Liver (tissue), 9 donors: ENCODE data around the gene PHYKPL. TPM values are rescaled to one million over a fixed set of nuclear protein-coding genes. Genes with fewer than 3 reads are reported as not detected.
A peak's percentile ranks its signal among the peaks of the same experiment; 100 is the strongest.

Source experiments
- DNase-seq: peaks from one replicate; pipeline ENCODE4 v3.0.0-alpha.2; 2017; ENCODE audit warnings: low spot score
- H3K27ac ChIP-seq, 2 donors: one replicate each; pipeline ENCODE4 v1.7.0; 2013; ENCODE audit warnings: inconsistent platforms in 2 of 2, low read length in 2 of 2, control low read depth in 1 of 2, low read depth in 1 of 2, mild to moderate bottlenecking in 1 of 2
- H3K27me3 ChIP-seq, 4 donors: one replicate each; pipeline versions ENCODE4 v1.6.1 to v1.7.0; 2013; ENCODE audit warnings: low read length in 3 of 4, inconsistent platforms in 1 of 4, mild to moderate bottlenecking in 1 of 4, moderate library complexity in 1 of 4; ENCODE audit not compliant: control insufficient read depth in 4 of 4, insufficient read depth in 4 of 4
- H3K36me3 ChIP-seq, 4 donors: one replicate each; pipeline versions ENCODE4 v1.6.1 to v1.7.0; 2013; ENCODE audit warnings: low read length in 3 of 4, mild to moderate bottlenecking in 3 of 4, low read depth in 1 of 4, moderate library complexity in 1 of 4; ENCODE audit not compliant: control insufficient read depth in 4 of 4, insufficient read depth in 3 of 4
- H3K4me1 ChIP-seq, 4 donors: one replicate each; pipeline versions ENCODE4 v1.6.1 to v1.7.0; 2013; ENCODE audit warnings: low read length in 3 of 4, mild to moderate bottlenecking in 3 of 4, moderate library complexity in 1 of 4; ENCODE audit not compliant: control insufficient read depth in 4 of 4, insufficient read depth in 4 of 4
- H3K4me3 ChIP-seq, 3 donors: one replicate each; pipeline versions ENCODE4 v1.6.1 to v1.7.0; 2013; ENCODE audit warnings: low read length in 3 of 3, control low read depth in 1 of 3, low read depth in 1 of 3, mild to moderate bottlenecking in 1 of 3
- H3K9ac ChIP-seq, 2 donors: one replicate each; pipeline ENCODE4 v1.7.0; 2013; ENCODE audit warnings: low read length in 2 of 2, mild to moderate bottlenecking in 2 of 2, moderate library complexity in 2 of 2, control low read depth in 1 of 2, low read depth in 1 of 2
- H3K9me3 ChIP-seq, 4 donors: one replicate each; pipeline versions ENCODE4 v1.6.1 to v1.7.0; 2013; ENCODE audit warnings: low read length in 3 of 4; ENCODE audit not compliant: control insufficient read depth in 4 of 4
- EGR1 ChIP-seq, 2 donors: IDR thresholded peaks; 2 replicates each; pipeline ENCODE4 v1.6.1; 2016 to 2018; ENCODE audit warnings: antibody characterized with exemption in 2 of 2, low read depth in 2 of 2
- FOXA1 ChIP-seq: IDR thresholded peaks from 2 replicates; pipeline ENCODE4 v1.6.1; 2016; ENCODE audit warnings: antibody characterized with exemption
- FOXA2 ChIP-seq: IDR thresholded peaks from 2 replicates; pipeline ENCODE4 v1.6.1; 2016; ENCODE audit warnings: antibody characterized with exemption
- GABPA ChIP-seq, 2 donors: IDR thresholded peaks in 1 of 2; conservative IDR thresholded peaks in 1 of 2; 2 replicates each; pipeline ENCODE4 v1.6.1; 2016; ENCODE audit warnings: antibody characterized with exemption in 2 of 2, mild to moderate bottlenecking in 1 of 2, moderate library complexity in 1 of 2
- HNF4A ChIP-seq, 2 donors: conservative IDR thresholded peaks; 2 replicates each; pipeline ENCODE4 v1.6.1; 2016; ENCODE audit warnings: antibody characterized with exemption in 2 of 2, mild to moderate bottlenecking in 2 of 2
- HNF4G ChIP-seq: IDR thresholded peaks from 2 replicates; pipeline ENCODE4 v1.6.1; 2016; ENCODE audit warnings: antibody characterized with exemption
- JUND ChIP-seq, 2 donors: IDR thresholded peaks; 2 replicates each; pipeline ENCODE4 v1.6.1; 2016; ENCODE audit warnings: antibody characterized with exemption in 2 of 2
- NR2F2 ChIP-seq: IDR thresholded peaks from 2 replicates; pipeline ENCODE4 v1.6.1; 2016; ENCODE audit warnings: antibody characterized with exemption
- RAD21 ChIP-seq, 2 donors: IDR thresholded peaks; 2 replicates each; pipeline ENCODE4 v1.6.1; 2016; ENCODE audit warnings: antibody characterized with exemption in 2 of 2, mild to moderate bottlenecking in 2 of 2
- RXRA ChIP-seq, 2 donors: IDR thresholded peaks; 2 replicates each; pipeline ENCODE4 v1.6.1; 2017 to 2018; ENCODE audit warnings: antibody characterized with exemption in 2 of 2, mild to moderate bottlenecking in 1 of 2
- SP1 ChIP-seq: IDR thresholded peaks from 2 replicates; pipeline ENCODE4 v1.6.1; 2018; ENCODE audit warnings: antibody characterized with exemption, mild to moderate bottlenecking
- TAF1 ChIP-seq: conservative IDR thresholded peaks from 2 replicates; pipeline ENCODE4 v1.6.1; 2016; ENCODE audit warnings: antibody characterized with exemption, mild to moderate bottlenecking
- YY1 ChIP-seq: IDR thresholded peaks from 2 replicates; pipeline ENCODE4 v1.6.1; 2016; ENCODE audit warnings: antibody characterized with exemption, mild to moderate bottlenecking
- WGBS: extraction: QIAGEN DNeasy Blood & Tissue Kit; methylation state at CpG from one replicate; pipeline ENCODE4 v1.1.7; 2013; 5-methylcytosine and 5-hydroxymethylcytosine counted together
- polyA plus RNA-seq, 2 donors: library from polyadenylated mRNA; stranded (reverse) in 1 of 2; unstranded in 1 of 2; fragments of 200-250 nt in 1 of 2; fragments of >200 nt in 1 of 2; fragmentation: Nextera tagmentation in 1 of 2; extraction: Ambion mirVana in 1 of 2; gene quantifications; one replicate each; pipeline versions ENCODE4 v1.2.1 to v1.2.3, GENCODE V29; 2013 to 2015
- total RNA-seq, 2 donors: library from RNA; depleted of rRNA; stranded (reverse); fragments of >200 nt; gene quantifications; one replicate each; pipeline ENCODE4 v1.2.3, GENCODE V29; 2014
- TF ChIP-seq, protein P1 (sequence below): IDR thresholded peaks from 2 replicates; pipeline ENCODE4 v1.6.1; 2016; ENCODE audit warnings: antibody characterized with exemption
- TF ChIP-seq, protein P2 (sequence below): IDR thresholded peaks from 2 replicates; pipeline ENCODE4 v1.6.1; 2016; ENCODE audit warnings: antibody characterized with exemption, mild to moderate bottlenecking
- TF ChIP-seq, protein P3 (sequence below): fragments of 150-350 bp; IDR thresholded peaks from 2 replicates; pipeline ENCODE4 v1.5.1; 2017; ENCODE audit warnings: improper control_type of control experiment, low read depth, low read length; ENCODE audit not compliant: missing input control
- TF ChIP-seq, protein P4 (sequence below): IDR thresholded peaks from 2 replicates; pipeline ENCODE4 v1.6.1; 2016; ENCODE audit warnings: antibody characterized with exemption
- TF ChIP-seq, protein P5 (sequence below): IDR thresholded peaks from 2 replicates; pipeline ENCODE4 v1.6.1; 2016; ENCODE audit warnings: antibody characterized with exemption
- donor health status: healthy.
- donor health status: healthy.
- donor health status: healthy.
- donor health status: healthy.
- donor health status: healthy.

Gene PHYKPL
- total and polyA plus RNA-seq, 4 donors: 25.6 to 103 (median 45.0) TPM

DNA sequence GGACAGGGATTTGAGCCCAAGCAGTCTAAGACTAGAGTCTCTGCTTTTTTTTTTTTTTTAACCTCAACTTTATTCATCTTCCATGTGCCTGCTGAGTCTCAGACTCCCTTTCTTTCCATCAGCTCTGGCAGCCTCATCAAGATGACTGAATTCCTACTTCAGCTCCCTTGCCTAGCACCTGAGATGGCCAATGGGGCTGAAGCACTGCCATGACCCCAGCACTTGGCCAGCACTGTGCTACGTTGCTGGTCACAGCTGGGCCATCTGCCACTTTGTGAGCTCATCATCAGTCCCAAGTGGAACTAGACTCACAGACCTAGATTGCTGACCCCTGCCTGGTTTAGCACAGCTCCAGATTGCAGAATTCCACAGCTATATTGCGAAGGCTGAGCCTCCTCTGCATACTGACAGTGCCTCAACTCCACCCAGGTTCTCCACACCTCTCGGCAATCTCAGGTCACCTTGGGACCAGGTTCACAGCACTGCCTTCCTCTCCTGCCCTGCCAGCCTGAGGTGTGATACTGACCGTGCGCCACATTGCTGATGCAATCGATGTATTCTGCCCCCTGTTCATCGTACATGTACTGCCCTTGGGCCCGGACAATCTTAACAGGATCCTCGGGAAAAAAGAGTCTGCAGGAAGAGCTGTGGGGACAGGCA lies 1.6 kb downstream of the PHYKPL start:
- Histone ChIP-seq H3K4me3 (peak overlapping the region; percentile 78 to 81 (median 80)), H3K4me1 (peaks cover 26 to 63% (median 38%) of the 10 kb centered on the region in 4 donors), H3K27ac (peak overlapping the region; percentile 96 to 99), H3K36me3 (peaks cover 2 to 25% (median 19%) of the 10 kb centered on the region in 4 donors), H3K9me3 (no peaks in the 10 kb centered on the region), H3K9ac (peak overlapping the region; percentile 87 to 99), H3K27me3 (no peaks in the 10 kb centered on the region)
- DNase-seq: no peak
- peak; percentile 94 to 96 for TF ChIP-seq RXRA (IDR thresholded peaks at IDR 0.05)
- TF ChIP-seq EGR1 (IDR thresholded peaks at IDR 0.05; ENCODE audit: low read depth in 2 of 2): no peak
- no peak for TF ChIP-seq FOXA2
- TF ChIP-seq, protein P1, sequence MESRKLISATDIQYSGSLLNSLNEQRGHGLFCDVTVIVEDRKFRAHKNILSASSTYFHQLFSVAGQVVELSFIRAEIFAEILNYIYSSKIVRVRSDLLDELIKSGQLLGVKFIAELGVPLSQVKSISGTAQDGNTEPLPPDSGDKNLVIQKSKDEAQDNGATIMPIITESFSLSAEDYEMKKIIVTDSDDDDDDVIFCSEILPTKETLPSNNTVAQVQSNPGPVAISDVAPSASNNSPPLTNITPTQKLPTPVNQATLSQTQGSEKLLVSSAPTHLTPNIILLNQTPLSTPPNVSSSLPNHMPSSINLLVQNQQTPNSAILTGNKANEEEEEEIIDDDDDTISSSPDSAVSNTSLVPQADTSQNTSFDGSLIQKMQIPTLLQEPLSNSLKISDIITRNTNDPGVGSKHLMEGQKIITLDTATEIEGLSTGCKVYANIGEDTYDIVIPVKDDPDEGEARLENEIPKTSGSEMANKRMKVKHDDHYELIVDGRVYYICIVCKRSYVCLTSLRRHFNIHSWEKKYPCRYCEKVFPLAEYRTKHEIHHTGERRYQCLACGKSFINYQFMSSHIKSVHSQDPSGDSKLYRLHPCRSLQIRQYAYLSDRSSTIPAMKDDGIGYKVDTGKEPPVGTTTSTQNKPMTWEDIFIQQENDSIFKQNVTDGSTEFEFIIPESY: peak; percentile 78
- TF ChIP-seq YY1: peak; percentile 64
- no peak for TF ChIP-seq TAF1
- TF ChIP-seq, protein P2, sequence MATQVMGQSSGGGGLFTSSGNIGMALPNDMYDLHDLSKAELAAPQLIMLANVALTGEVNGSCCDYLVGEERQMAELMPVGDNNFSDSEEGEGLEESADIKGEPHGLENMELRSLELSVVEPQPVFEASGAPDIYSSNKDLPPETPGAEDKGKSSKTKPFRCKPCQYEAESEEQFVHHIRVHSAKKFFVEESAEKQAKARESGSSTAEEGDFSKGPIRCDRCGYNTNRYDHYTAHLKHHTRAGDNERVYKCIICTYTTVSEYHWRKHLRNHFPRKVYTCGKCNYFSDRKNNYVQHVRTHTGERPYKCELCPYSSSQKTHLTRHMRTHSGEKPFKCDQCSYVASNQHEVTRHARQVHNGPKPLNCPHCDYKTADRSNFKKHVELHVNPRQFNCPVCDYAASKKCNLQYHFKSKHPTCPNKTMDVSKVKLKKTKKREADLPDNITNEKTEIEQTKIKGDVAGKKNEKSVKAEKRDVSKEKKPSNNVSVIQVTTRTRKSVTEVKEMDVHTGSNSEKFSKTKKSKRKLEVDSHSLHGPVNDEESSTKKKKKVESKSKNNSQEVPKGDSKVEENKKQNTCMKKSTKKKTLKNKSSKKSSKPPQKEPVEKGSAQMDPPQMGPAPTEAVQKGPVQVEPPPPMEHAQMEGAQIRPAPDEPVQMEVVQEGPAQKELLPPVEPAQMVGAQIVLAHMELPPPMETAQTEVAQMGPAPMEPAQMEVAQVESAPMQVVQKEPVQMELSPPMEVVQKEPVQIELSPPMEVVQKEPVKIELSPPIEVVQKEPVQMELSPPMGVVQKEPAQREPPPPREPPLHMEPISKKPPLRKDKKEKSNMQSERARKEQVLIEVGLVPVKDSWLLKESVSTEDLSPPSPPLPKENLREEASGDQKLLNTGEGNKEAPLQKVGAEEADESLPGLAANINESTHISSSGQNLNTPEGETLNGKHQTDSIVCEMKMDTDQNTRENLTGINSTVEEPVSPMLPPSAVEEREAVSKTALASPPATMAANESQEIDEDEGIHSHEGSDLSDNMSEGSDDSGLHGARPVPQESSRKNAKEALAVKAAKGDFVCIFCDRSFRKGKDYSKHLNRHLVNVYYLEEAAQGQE: peak; percentile 72
- TF ChIP-seq JUND (IDR thresholded peaks at IDR 0.05): peak; percentile 88 to 89
- TF ChIP-seq FOXA1: no peak
- peak; percentile 92 to 95 for TF ChIP-seq HNF4A (conservative IDR thresholded peaks at IDR 0.05)
- TF ChIP-seq HNF4G: peak; percentile 55
- TF ChIP-seq, protein P3, sequence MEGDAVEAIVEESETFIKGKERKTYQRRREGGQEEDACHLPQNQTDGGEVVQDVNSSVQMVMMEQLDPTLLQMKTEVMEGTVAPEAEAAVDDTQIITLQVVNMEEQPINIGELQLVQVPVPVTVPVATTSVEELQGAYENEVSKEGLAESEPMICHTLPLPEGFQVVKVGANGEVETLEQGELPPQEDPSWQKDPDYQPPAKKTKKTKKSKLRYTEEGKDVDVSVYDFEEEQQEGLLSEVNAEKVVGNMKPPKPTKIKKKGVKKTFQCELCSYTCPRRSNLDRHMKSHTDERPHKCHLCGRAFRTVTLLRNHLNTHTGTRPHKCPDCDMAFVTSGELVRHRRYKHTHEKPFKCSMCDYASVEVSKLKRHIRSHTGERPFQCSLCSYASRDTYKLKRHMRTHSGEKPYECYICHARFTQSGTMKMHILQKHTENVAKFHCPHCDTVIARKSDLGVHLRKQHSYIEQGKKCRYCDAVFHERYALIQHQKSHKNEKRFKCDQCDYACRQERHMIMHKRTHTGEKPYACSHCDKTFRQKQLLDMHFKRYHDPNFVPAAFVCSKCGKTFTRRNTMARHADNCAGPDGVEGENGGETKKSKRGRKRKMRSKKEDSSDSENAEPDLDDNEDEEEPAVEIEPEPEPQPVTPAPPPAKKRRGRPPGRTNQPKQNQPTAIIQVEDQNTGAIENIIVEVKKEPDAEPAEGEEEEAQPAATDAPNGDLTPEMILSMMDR: no peak
- TF ChIP-seq GABPA (IDR thresholded peaks at IDR 0.05 in 1 of 2, conservative IDR thresholded peaks at IDR 0.05 in 1 of 2): no peak
- no peak for TF ChIP-seq NR2F2
- TF ChIP-seq, protein P4, sequence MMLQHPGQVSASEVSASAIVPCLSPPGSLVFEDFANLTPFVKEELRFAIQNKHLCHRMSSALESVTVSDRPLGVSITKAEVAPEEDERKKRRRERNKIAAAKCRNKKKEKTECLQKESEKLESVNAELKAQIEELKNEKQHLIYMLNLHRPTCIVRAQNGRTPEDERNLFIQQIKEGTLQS: peak; percentile 95
- peak; percentile 88 for TF ChIP-seq SP1
- TF ChIP-seq, protein P5, sequence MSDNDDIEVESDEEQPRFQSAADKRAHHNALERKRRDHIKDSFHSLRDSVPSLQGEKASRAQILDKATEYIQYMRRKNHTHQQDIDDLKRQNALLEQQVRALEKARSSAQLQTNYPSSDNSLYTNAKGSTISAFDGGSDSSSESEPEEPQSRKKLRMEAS: peak; percentile 63
- no peak for TF ChIP-seq RAD21 (IDR thresholded peaks at IDR 0.05)
- 23% methylated on average over 9 of the region's 9 CpGs for WGBS
